NB4 (cell line): ENCODE measurements around the gene MIER2.

ENCODE experiments used
- MYC ChIP-seq: IDR thresholded peaks from 2 replicates; pipeline ENCODE4 v1.6.1; 2011; ENCODE audit warnings: low read depth, low read length
- POLR2A ChIP-seq: IDR thresholded peaks from 2 replicates; pipeline ENCODE4 v1.6.1; 2011; ENCODE audit warnings: mild to moderate bottlenecking; ENCODE audit not compliant: insufficient read length; ENCODE audit errors: extremely low read depth
- TF ChIP-seq, protein P1 (sequence below): IDR thresholded peaks from one replicate; pipeline ENCODE4 v1.5.1; 2012; ENCODE audit warnings: low read depth, low read length

DNA sequence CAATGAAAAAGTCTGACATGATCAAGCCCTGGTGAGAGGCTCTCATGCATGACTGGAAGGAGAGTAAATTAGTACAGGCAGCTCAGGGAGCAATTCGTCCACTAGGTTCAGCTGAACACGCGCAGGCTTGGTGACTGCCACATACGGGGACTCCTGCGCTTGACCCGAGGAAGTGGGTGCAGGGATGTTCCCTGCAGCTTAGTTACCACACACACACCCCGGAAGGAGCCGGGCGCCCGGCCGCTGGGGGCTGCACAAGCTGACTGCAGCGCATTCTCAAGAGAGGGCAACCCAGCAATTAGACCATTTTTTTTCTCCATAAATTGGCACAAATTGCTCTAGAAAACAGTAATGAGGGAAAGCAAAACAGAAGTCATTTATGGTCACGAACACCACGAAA, 23.0 kb upstream of the MIER2 start:
- TF ChIP-seq, protein P1, sequence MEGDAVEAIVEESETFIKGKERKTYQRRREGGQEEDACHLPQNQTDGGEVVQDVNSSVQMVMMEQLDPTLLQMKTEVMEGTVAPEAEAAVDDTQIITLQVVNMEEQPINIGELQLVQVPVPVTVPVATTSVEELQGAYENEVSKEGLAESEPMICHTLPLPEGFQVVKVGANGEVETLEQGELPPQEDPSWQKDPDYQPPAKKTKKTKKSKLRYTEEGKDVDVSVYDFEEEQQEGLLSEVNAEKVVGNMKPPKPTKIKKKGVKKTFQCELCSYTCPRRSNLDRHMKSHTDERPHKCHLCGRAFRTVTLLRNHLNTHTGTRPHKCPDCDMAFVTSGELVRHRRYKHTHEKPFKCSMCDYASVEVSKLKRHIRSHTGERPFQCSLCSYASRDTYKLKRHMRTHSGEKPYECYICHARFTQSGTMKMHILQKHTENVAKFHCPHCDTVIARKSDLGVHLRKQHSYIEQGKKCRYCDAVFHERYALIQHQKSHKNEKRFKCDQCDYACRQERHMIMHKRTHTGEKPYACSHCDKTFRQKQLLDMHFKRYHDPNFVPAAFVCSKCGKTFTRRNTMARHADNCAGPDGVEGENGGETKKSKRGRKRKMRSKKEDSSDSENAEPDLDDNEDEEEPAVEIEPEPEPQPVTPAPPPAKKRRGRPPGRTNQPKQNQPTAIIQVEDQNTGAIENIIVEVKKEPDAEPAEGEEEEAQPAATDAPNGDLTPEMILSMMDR, result no peak
- TF ChIP-seq POLR2A, result no peak
- TF ChIP-seq MYC, result no peak
